SH-SY5Y (cell line): ENCODE data around the gene C5orf63.

Experiments
- GATA2 ChIP-seq: IDR thresholded peaks from 2 replicates; pipeline ENCODE4 v1.6.1; 2011; ENCODE audit warnings: mild to moderate bottlenecking, low read depth, low read length
- GATA3 ChIP-seq: IDR thresholded peaks from 2 replicates; pipeline ENCODE4 v1.6.1; 2011; ENCODE audit warnings: low read depth, mild to moderate bottlenecking, low read length, moderate library complexity

DNA sequence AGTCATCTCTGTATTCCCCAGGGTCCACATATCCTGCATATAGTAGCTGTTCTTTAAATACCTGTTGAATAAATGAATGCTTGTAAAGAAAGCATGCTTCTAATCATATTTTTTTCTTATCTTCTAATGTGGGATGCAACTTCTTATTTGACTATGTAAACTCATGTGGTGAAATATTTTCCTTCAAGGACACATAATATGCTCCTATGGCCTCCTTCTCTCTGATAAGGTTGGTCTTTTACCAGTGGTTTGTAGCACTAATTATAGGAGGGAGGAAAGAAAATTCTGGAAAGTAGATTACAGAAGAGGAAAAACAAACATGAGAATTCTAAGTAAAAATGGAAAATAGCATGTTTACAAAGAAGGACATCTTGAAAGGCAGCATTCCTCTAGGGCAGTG lies 28.6 kb upstream of the C5orf63 start:
- TF ChIP-seq GATA3: no peak
- no peak for TF ChIP-seq GATA2
